Spleen (tissue), 11 donors: ENCODE data around the gene HNRNPA3. TPM values are rescaled to one million over a fixed set of nuclear protein-coding genes. Genes with fewer than 3 reads are reported as not detected.
"Not testable (repeated sequence)": the region's sequence is repeated elsewhere in the genome, so short reads cannot be mapped to it uniquely, and the experiment has no call there.

Source experiments
- DNase-seq: peaks from one replicate; pipeline ENCODE4 v3.0.0-alpha.2; 2020
- H3K27ac ChIP-seq, 8 donors: fragments of 200-600 bp; sonication (generic) in 7 of 8; 1 replicate in 4 of 8; 2 replicates in 4 of 8; pipeline versions ENCODE4 v1.5.0 to v1.8.0; 2016 to 2021; ENCODE audit warnings: inconsistent platforms in 4 of 8, mild to moderate bottlenecking in 4 of 8, moderate library complexity in 1 of 8
- H3K27me3 ChIP-seq, 7 donors: fragments of 200-600 bp; sonication (generic) in 6 of 7; replicated peaks in 1 of 7; 1 replicate in 4 of 7; 2 replicates in 3 of 7; pipeline versions ENCODE4 v1.5.0 to v1.8.0; 2016 to 2021; ENCODE audit warnings: inconsistent platforms in 3 of 7, mild to moderate bottlenecking in 1 of 7
- H3K36me3 ChIP-seq, 6 donors: fragments of 200-600 bp; sonication (generic) in 5 of 6; 1 replicate in 4 of 6; 2 replicates in 2 of 6; pipeline versions ENCODE4 v1.5.0 to v1.8.0; 2016 to 2021; ENCODE audit warnings: inconsistent platforms in 2 of 6
- H3K4me1 ChIP-seq, 6 donors: fragments of 200-600 bp; sonication (generic) in 5 of 6; 1 replicate in 3 of 6; 2 replicates in 3 of 6; pipeline versions ENCODE4 v1.5.0 to v1.8.0; 2016 to 2021; ENCODE audit warnings: inconsistent platforms in 3 of 6
- H3K4me3 ChIP-seq, 8 donors: fragments of 200-600 bp; sonication (generic) in 7 of 8; 1 replicate in 4 of 8; 2 replicates in 4 of 8; pipeline versions ENCODE4 v1.5.0 to v1.8.0; 2016 to 2021; ENCODE audit warnings: inconsistent platforms in 4 of 8, mild to moderate bottlenecking in 4 of 8, moderate library complexity in 2 of 8
- H3K9me3 ChIP-seq, 8 donors: fragments of 200-600 bp; sonication (generic) in 7 of 8; 1 replicate in 4 of 8; 2 replicates in 4 of 8; pipeline versions ENCODE4 v1.5.0 to v1.8.0; 2016 to 2021; ENCODE audit warnings: inconsistent platforms in 4 of 8
- CTCF ChIP-seq, 11 experiments: fragments of 200-600 bp in 7 of 11; fragments of 450-650 bp in 4 of 11; sonication (generic) in 4 of 11; IDR thresholded peaks in 8 of 11; conservative IDR thresholded peaks in 3 of 11; 1 replicate in 7 of 11; 2 replicates in 4 of 11; pipeline versions ENCODE4 v1.4.0 to v1.8.0; 2016 to 2021; ENCODE audit warnings: antibody characterized with exemption in 11 of 11, inconsistent platforms in 4 of 11, mild to moderate bottlenecking in 1 of 11
- POLR2A ChIP-seq, 3 donors: fragments of 450-650 bp; IDR thresholded peaks; one replicate each; pipeline ENCODE4 v1.5.1; 2017; ENCODE audit warnings: antibody characterized with exemption in 3 of 3, mild to moderate bottlenecking in 1 of 3
- POLR2AphosphoS5 ChIP-seq, 3 donors: sonication (generic); formaldehyde crosslinking; IDR thresholded peaks; one replicate each; pipeline ENCODE4 v1.5.1; 2017; ENCODE audit warnings: antibody characterized with exemption in 3 of 3
- WGBS, 5 donors: extraction: QIAGEN DNeasy Blood & Tissue Kit in 3 of 5; methylation state at CpG; one replicate each; pipeline versions ENCODE4 v1.1.5 to v1.1.7; 2013 to 2018; 5-methylcytosine and 5-hydroxymethylcytosine counted together
- intact Hi-C: fragments of 100-400 bp; cut with DNase I; formaldehyde crosslinking; loops from one replicate; pipeline ENCODE4 v1.15.0; 2023; ENCODE audit warnings: low total_unique reads
- polyA plus RNA-seq, 3 donors: library from polyadenylated mRNA; stranded (reverse); fragments of 200-250 nt; gene quantifications; one replicate each; pipeline ENCODE4 v1.2.1, GENCODE V29; 2013
- total RNA-seq, 7 donors: library from RNA; depleted of rRNA in 3 of 7; stranded (reverse); fragments of >200 nt in 3 of 7; fragmentation: NEBNext Ultra II Directional in 4 of 7; extraction: Animal tissue kit (Norgen Biotek cat#: 25700) in 4 of 7; gene quantifications; one replicate each; pipeline versions ENCODE4 v1.1.0 to v1.2.1, GENCODE V29; 2016 to 2021
- donor health status: healthy with polysubstance abuse.
- donor health status: DM: no; HTN: no; CAD: no; lungs with moderate emphysema.
- donor health status: DM: no; HTN: no; CAD: no.
- donor health status: Bipolar disorder and iron deficiency.
- donor health status: healthy.
- donor health status: DM: no; HTN: no; CAD: no.
- donor health status: DM: yes; HTN: yes; CAD: no.

Gene HNRNPA3
- total and polyA plus RNA-seq, 10 donors = 79.8 to 213 (median 158) TPM

GRCh38 chr2:177178797-177179196 is 33.8 kb upstream of the HNRNPA3 start:
- 69 to 100% (median 84%) methylated on average over 1 of the region's 1 CpG for WGBS, 5 donors
- intact Hi-C loops = no loop called here
- no peak overlapping the region for H3K27ac ChIP-seq

GRCh38 chr2:177179227-177179626 is 33.4 kb upstream of the HNRNPA3 start:
- TF ChIP-seq POLR2AphosphoS5 (IDR thresholded peaks at IDR 0.05) (no peak), POLR2A (IDR thresholded peaks at IDR 0.05) (no peak), CTCF (IDR thresholded peaks at IDR 0.05 in 8 of 11, conservative IDR thresholded peaks at IDR 0.05 in 3 of 11) (no peak)
- H3K4me1 ChIP-seq = no peaks in the 10 kb centered on the region
- H3K9me3 ChIP-seq = no peaks in the 10 kb centered on the region
- no peak for DNase-seq
- no peaks in the 10 kb centered on the region for H3K36me3 ChIP-seq
- intact Hi-C loops = no loop called here
- H3K4me3 ChIP-seq = no peak overlapping the region
- H3K27me3 ChIP-seq = no peaks in the 10 kb centered on the region
- H3K27ac ChIP-seq = no peak overlapping the region
- WGBS, 5 donors = 78 to 90% (median 86%) methylated on average over 2 of the region's 2 CpGs

More at GRCh38 chr2:177178797-177179196, 33.8 kb upstream of the HNRNPA3 start:
- H3K4me3 ChIP-seq = no peak overlapping the region
- DNase-seq = no peak
- TF ChIP-seq POLR2AphosphoS5 (IDR thresholded peaks at IDR 0.05) = no peak
- TF ChIP-seq CTCF (IDR thresholded peaks at IDR 0.05 in 8 of 11, conservative IDR thresholded peaks at IDR 0.05 in 3 of 11) = no peak
- TF ChIP-seq POLR2A (IDR thresholded peaks at IDR 0.05) = no peak
- H3K36me3 ChIP-seq = no peaks in the 10 kb centered on the region
- no peaks in the 10 kb centered on the region for H3K9me3 ChIP-seq
- H3K27me3 ChIP-seq = no peaks in the 10 kb centered on the region
- no peaks in the 10 kb centered on the region for H3K4me1 ChIP-seq

- H3K27ac ChIP-seq, H3K4me3 ChIP-seq, intact Hi-C loops, DNase-seq, H3K36me3 ChIP-seq, H3K27me3 ChIP-seq, H3K4me1 ChIP-seq, H3K9me3 ChIP-seq: not testable (repeated sequence)
Observed at GRCh38 chr2:177179671-177180070, 32.9 kb upstream of the HNRNPA3 start.

- intact Hi-C loops = no loop called here
- Histone ChIP-seq H3K4me3 (no peak overlapping the region), H3K27ac (no peak overlapping the region), H3K36me3 (no peaks in the 10 kb centered on the region), H3K4me1 (no peaks in the 10 kb centered on the region), H3K27me3 (no peaks in the 10 kb centered on the region), H3K9me3 (no peaks in the 10 kb centered on the region)
- TF ChIP-seq POLR2A (IDR thresholded peaks at IDR 0.05) (no peak), CTCF (IDR thresholded peaks at IDR 0.05 in 8 of 11, conservative IDR thresholded peaks at IDR 0.05 in 3 of 11) (no peak), POLR2AphosphoS5 (IDR thresholded peaks at IDR 0.05) (no peak)
- no peak for DNase-seq
- 89 to 93% (median 91%) methylated on average over 5 of the region's 5 CpGs for WGBS, 5 donors
Observed at GRCh38 chr2:177180269-177181000, 32.2 kb upstream of the HNRNPA3 start.

- intact Hi-C loops = no loop called here
- H3K9me3 ChIP-seq = no peaks in the 10 kb centered on the region
- H3K27ac ChIP-seq = no peak overlapping the region
- no peak for TF ChIP-seq CTCF (IDR thresholded peaks at IDR 0.05 in 8 of 11, conservative IDR thresholded peaks at IDR 0.05 in 3 of 11)
- no peak for TF ChIP-seq POLR2AphosphoS5 (IDR thresholded peaks at IDR 0.05)
- TF ChIP-seq POLR2A (IDR thresholded peaks at IDR 0.05) = no peak
- no peaks in the 10 kb centered on the region for H3K4me1 ChIP-seq
- DNase-seq = no peak
- H3K36me3 ChIP-seq = no peaks in the 10 kb centered on the region
- H3K27me3 ChIP-seq = no peaks in the 10 kb centered on the region
- H3K4me3 ChIP-seq = no peak overlapping the region
Observed at GRCh38 chr2:177183860-177184259, 28.7 kb upstream of the HNRNPA3 start.
